NOMO-1 treated with DMSO at 0.1 percent for 48 hours (cell line): ENCODE data around the gene ASCC3.
"Not testable (repeated sequence)": the region's sequence is repeated elsewhere in the genome, so short reads cannot be mapped to it uniquely, and the experiment has no call there.

Experiments
- DNase-seq: peaks from one replicate; lab custom pipeline; 2025; ENCODE audit not compliant: unreplicated experiment; lab: John Stamatoyannopoulos, UW

ASCC3 gene

GRCh38 chr6:100883347-100883746, 2.2 kb upstream of the ASCC3 start:
- no peak for DNase-seq

GRCh38 chr6:100881707-100882040, 545 bp upstream of the ASCC3 start:
- peak; percentile 21 for DNase-seq

DNA sequence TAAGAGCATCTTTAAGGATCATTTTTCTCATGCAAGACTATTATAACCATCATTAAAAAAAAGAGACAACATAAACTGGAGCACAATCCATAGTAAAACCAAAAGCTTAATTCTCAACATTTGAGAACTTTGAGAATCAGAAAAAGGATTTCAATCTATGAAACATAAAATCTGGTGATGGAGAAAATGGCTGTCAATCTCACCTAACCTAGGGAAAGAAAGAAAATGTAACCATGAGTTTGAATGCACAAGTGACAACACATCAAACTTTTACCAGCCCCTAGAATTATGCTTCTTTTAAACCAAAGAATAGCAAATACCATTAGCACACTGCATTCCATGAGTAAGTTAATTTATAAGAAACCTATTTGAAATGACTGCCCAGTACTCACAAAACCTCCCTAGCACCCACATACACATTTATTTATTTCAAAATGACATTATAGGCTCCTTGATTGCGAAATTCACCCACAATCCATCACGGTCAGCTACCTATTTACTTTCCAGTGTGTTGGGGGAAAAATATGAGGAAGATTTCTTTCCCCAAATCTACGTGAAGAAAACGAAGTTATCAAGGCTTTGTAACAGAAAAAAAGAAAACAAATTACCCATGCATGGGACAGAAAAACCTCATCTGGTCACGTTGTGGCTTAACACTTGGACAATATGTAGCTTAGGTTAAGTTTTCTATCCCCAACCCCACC, 828 bp downstream of the ASCC3 start:
- peak; percentile 7 for DNase-seq

GRCh38 chr6:100879317-100879716, 1.8 kb downstream of the ASCC3 start:
- no peak for DNase-seq

- no peak for DNase-seq
These were observed 3.3 kb downstream of the ASCC3 start for GRCh38 chr6:100877851-100878250.

- DNase-seq, result no peak
These were observed 4.9 kb downstream of the ASCC3 start for GRCh38 chr6:100876251-100876650.

GRCh38 chr6:100865525-100865924, 15.6 kb downstream of the ASCC3 start:
- DNase-seq, result no peak

DNA sequence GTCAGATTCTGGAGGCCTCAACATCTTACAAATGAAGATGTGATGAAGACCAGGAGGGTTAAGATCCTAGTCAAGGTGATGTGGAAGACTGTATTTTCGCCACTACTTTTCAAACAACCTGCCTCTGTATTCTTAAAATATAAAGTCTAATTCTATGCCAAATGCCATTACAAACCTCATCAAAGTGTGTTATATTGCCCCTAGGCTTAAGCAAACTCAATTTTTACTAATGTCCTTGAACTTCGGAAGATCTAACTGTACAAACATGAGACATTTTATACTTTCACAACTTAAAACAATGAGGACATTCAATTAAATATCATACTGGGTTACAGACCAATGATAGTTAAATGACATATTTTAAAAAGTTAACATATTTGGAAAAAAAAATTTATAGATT, 19.1 kb downstream of the ASCC3 start:
- no peak for DNase-seq

DNA sequence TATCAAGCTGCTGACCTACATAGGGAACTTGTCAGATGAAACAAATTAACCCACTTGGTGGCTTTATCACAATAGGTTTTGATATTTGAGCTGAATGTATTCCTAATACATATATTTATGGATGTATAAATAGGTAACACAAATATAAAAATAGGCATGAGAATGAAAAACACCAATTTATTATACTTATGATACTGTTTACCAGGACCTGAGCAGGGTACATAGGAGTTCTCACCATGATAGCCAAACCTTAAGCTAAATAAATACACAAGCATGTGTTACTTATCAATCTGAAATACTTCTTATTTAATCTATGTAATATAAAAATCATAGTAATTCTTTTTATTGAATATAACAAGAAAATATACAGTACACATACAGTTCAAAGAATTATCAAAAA, 25.0 kb downstream of the ASCC3 start:
- no peak for DNase-seq

DNA sequence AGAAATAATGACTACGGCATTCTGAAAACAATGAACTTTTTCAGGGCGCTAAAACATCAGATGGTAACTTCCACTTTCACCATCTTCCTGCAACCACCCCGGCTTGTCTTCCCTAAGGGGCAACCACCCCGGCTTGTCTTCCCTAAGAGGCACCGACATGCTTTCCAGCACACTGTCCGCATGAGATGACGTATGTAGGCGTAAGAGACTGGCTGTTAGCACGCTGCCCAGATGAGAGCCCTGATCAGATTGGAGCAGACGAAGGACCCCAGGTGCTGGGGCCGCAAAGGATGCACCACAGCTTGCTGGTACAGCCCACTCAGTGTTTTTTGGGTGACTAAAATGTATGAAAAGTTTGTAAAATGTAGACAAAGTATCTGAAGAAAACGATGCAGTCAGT, 29.3 kb downstream of the ASCC3 start:
- DNase-seq, result no peak

DNA sequence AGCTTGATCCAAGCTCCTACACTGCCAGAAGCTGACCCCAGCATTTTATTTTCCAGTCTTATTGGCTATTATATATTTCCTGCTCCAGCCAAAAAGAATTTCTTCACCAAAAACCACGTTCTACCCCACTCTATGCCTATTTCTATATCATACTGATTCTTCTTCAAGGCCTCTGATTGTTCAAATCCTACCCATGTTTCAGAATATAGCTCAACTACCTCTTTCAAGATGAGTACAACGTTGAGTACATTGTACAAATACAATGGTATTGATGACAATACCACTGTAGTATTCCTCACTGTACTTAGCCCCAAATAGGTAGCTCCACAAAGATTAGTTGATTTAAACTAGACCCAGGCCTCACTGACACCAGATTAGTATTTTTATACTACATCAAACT, 31.0 kb downstream of the ASCC3 start:
- DNase-seq, result no peak

DNA sequence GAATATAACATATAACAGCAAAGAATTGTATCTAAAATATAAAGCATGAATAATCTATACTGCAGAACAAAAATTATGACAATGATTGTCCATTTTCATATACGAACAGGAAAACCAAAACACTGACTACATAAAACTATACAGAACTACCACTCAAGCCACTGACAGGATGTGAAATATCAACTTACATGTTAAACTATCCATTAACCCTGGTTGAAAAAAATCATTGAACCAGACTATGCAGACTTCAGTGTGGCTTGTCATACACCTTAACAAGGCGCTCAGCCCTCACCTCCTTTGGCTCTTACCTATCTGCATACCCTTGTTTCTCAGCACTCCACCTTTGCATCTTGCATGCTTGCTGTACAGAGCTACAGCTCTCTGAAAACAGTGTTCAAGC, 34.9 kb downstream of the ASCC3 start:
- DNase-seq, result no peak

DNA sequence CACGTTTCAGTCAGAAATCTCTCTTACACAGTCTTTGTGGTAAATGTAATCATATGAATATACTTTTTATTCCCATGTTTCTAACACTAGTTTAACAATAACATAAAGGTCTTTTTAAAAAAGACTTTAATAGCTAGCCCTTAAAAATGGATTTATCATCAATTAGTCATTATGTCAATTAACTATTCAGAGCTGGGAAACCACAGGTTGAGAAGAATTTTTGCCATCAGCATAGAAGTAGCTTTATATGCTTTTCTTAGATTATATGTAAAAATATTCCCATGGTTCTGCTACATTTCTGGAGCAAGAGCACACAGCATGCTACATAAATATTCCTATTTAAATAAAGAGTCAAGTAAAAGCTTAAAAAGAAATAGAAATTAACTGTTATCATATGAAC, 35.5 kb downstream of the ASCC3 start:
- DNase-seq, result no peak

GRCh38 chr6:100839419-100839818, 41.7 kb downstream of the ASCC3 start:
- DNase-seq, result no peak

- DNase-seq, result no peak
These were observed 43.1 kb downstream of the ASCC3 start for GRCh38 chr6:100838011-100838410.

GRCh38 chr6:100833972-100834574, 47.1 kb downstream of the ASCC3 start:
- no peak for DNase-seq

GRCh38 chr6:100829077-100829595, 52.0 kb downstream of the ASCC3 start:
- not testable (repeated sequence) for DNase-seq

GRCh38 chr6:100823041-100823440, 58.1 kb downstream of the ASCC3 start:
- DNase-seq, result no peak

DNA sequence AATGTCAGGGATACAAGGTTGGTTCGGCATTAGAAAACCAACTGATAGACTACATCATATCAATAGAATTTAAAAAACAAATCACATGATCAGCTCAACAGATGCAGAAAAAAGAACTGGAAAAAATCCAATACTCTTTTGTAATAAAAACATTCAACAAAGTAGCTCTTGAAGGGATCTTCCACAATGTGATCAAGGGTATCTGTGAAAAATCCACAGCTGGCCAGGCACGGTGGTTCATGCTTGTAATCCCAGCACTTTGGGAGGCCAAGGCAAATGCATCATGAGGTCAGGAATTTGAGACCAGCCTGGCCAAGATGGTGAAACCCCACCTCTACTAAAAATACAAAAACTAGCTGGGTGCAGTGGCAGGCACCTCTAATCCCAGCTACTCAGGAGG, 63.1 kb downstream of the ASCC3 start:
- DNase-seq, result no peak

DNA sequence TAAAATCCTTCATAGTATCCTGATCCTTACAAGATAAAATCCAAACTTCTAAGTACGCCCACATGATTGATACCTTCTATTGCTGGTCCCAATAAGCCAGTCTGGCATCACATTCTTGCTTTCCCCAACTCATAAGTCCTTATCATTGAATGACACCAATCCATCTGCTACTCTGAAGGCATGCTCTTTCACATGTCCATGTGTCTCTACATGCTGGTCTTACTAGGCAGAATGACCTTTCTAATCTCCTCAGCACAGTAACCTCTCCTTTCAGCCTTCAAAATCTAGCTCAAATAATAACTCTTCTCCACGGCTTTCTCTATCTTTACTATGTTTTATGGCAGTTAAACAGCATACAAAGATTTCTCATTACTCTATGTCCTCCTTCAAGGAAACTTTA, 71.1 kb downstream of the ASCC3 start:
- DNase-seq, result no peak

DNA sequence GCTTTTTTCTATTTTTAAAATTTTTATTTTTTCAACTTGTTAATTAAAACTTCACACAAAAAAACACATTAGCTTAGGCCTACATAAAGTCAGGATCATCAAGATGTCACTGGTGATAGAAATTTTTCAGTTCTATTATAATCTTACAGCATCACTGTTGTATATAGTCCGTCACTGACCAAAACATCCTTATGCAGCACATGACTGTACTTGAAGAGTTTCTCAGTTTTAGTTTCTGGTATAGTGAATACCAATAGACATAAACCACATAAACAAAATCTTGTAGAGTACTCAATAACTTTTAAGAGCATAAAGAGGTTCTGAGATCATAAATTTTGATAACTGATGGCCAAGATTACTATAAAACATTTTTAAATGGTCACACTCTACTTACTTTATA, 71.8 kb downstream of the ASCC3 start:
- no peak for DNase-seq

DNA sequence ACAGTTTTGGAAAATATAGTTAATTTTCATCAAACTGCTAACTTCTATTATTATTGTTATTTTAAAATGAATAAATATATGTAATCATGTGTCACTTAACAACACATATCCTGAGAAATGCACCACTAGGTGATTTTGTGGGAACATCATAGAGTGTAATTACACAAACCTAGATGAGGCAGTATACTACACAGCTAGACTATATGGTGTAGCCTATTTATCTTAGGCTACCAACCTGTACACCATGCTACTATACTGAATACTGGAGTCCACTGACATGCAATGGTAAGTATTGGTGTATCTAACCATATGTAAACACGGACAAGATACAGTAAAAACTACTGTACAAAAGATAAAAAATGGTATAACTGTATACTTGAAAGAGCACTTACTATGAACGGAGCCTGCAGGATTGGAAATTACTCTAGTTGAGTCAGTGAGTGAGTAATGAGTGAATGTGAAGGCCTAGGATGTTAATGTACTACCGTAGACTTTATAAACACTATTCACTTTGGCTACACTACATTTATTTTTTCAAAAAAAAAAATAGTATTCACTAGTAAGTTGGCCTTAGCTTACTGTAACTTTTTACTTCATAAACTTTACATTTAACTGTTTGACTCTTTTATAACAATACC, 72.4 kb downstream of the ASCC3 start:
- DNase-seq, result no peak
